Hypothalamus (tissue), 51 donors: ENCODE measurements around the gene ZNF664.
A peak's percentile ranks its signal among the peaks of the same experiment; 100 is the strongest.

Experiments
- DNase-seq, 51 donors: peaks; one replicate each; lab custom pipeline; 2025; lab: John Stamatoyannopoulos, UW

ZNF664 gene

GRCh38 chr12:123956249-123956648, 16.8 kb upstream of the ZNF664 start:
- no peak for DNase-seq

GRCh38 chr12:123957196-123957595, 15.8 kb upstream of the ZNF664 start:
- DNase-seq, result no peak

GRCh38 chr12:123958462-123958861, 14.6 kb upstream of the ZNF664 start:
- DNase-seq, result no peak

- no peak for DNase-seq
These were observed 14.1 kb upstream of the ZNF664 start for GRCh38 chr12:123958876-123959275.

GRCh38 chr12:123960029-123960735, 12.8 kb upstream of the ZNF664 start:
- DNase-seq, result no peak

- no peak for DNase-seq
These were observed 12.2 kb upstream of the ZNF664 start for GRCh38 chr12:123960856-123961255.

GRCh38 chr12:123961585-123962345, 11.2 kb upstream of the ZNF664 start:
- no peak for DNase-seq

- no peak for DNase-seq
These were observed 10.5 kb upstream of the ZNF664 start for GRCh38 chr12:123962513-123962912.

GRCh38 chr12:123963821-123964220, 9.2 kb upstream of the ZNF664 start:
- DNase-seq, result no peak

- DNase-seq, result no peak
These were observed 7.6 kb upstream of the ZNF664 start for GRCh38 chr12:123965382-123965781.

- DNase-seq, result no peak
These were observed 6.4 kb upstream of the ZNF664 start for GRCh38 chr12:123966596-123966995.

GRCh38 chr12:123967121-123967586, 5.9 kb upstream of the ZNF664 start:
- no peak for DNase-seq

GRCh38 chr12:123971449-123971769, 1.6 kb upstream of the ZNF664 start:
- DNase-seq, result no peak

GRCh38 chr12:123971770-123972456, 1.1 kb upstream of the ZNF664 start:
- DNase-seq, result peak in 21 of 51 donors; percentile 14 to 74 (median 30)

- DNase-seq, result peak in 29 of 51 donors; percentile 12 to 64 (median 37)
These were observed 732 bp downstream of the ZNF664 start for GRCh38 chr12:123973552-123974341.

GRCh38 chr12:123976227-123976826, 3.3 kb downstream of the ZNF664 start:
- no peak for DNase-seq

GRCh38 chr12:123979566-123979965, 6.6 kb downstream of the ZNF664 start:
- DNase-seq, result no peak

- no peak for DNase-seq
These were observed 9.3 kb downstream of the ZNF664 start for GRCh38 chr12:123982269-123982668.

- DNase-seq, result peak in 23 of 51 donors; percentile 6 to 73 (median 35)
These were observed 10.9 kb downstream of the ZNF664 start for GRCh38 chr12:123983822-123984485.

GRCh38 chr12:123984903-123985302, 11.9 kb downstream of the ZNF664 start:
- no peak for DNase-seq
